ENCODE data around the gene ACAA1.
"Not testable (repeated sequence)": the region's sequence is repeated elsewhere in the genome, so short reads cannot be mapped to it uniquely, and the experiment has no call there.

Gene ACAA1

GRCh38 chr3:38137615-38138348, 855 bp upstream of the ACAA1 start:
- Histone ChIP-seq H3K27ac (ENCODE audit: insufficient read depth in 1 of 2, low read depth in 1 of 2, low read length in 2 of 2, poor library complexity in 1 of 2, severe bottlenecking in 2 of 2) (peak overlapping the region; percentile 50 to 76), H3K4me3 (ENCODE audit: control insufficient read depth in 1 of 7, extremely low read depth in 1 of 7, insufficient read depth in 4 of 7, low read depth in 2 of 7, low read length in 6 of 7) (peak overlapping the region; percentile 81 to 97 (median 92)), H3K4me1 (ENCODE audit: control extremely low read depth in 1 of 4, control insufficient read depth in 4 of 4, insufficient read depth in 4 of 4, low read length in 3 of 4) (peaks cover 2 to 53% (median 45%) of the 10 kb centered on the region in 4 experiments), H3K27me3 (replicated peaks in 2 of 5; ENCODE audit: control insufficient read depth in 4 of 5, insufficient read depth in 5 of 5, low read length in 4 of 5) (no peaks in the 10 kb centered on the region), H3K9me3 (ENCODE audit: control extremely low read depth in 1 of 5, control insufficient read depth in 4 of 5, insufficient read depth in 2 of 5, low read depth in 1 of 5, low read length in 4 of 5) (no peaks in the 10 kb centered on the region), H3K36me3 (ENCODE audit: control insufficient read depth in 4 of 4, insufficient read depth in 4 of 4, low read length in 3 of 4) (peaks cover 6 to 43% (median 40%) of the 10 kb centered on the region in 4 experiments)
- ChIA-PET CTCF (interaction anchor here (1.5 to 3.7 kb wide), 3 partner anchors 21 to 27 kb away, joined by 3 to 27 read pairs (median 10); partner anchors contain the start of gene OXSR1), POLR2A (interaction anchor here (3.5 kb wide), 1 partner anchor 27 kb away, joined by 17 read pairs; the partner anchor contains the start of gene OXSR1)
- 20% methylated on average over 21 of the region's 22 CpGs for WGBS (ENCODE audit: insufficient coverage)
- DNase-seq: peak; percentile 6 to 29 (median 13)

DNA sequence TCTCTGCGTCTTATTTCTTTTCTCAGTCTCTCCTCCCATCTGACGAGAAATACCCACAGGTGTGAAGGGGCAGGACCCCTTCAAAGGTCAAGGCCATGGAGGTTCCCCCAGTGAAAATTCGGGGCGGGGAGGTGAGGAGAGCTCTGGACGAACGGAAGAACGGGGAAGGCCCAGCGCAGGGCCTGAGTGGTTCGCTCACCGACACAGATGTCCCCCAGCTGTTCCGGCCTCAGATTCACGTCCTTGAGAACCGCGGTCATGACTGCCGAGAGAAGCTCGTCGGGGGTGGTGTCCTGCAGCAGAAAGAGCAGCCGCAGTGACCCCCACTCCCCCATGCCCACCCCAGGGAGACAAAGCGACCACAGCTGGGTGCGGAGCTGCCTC, 542 bp downstream of the ACAA1 start:
- H3K9me3 ChIP-seq (ENCODE audit: control extremely low read depth in 1 of 5, control insufficient read depth in 4 of 5, insufficient read depth in 2 of 5, low read depth in 1 of 5, low read length in 4 of 5): no peaks in the 10 kb centered on the region
- H3K27me3 ChIP-seq (replicated peaks in 2 of 5; ENCODE audit: control insufficient read depth in 4 of 5, insufficient read depth in 5 of 5, low read length in 4 of 5): no peaks in the 10 kb centered on the region
- peaks cover 2 to 53% (median 45%) of the 10 kb centered on the region in 4 experiments for H3K4me1 ChIP-seq (ENCODE audit: control extremely low read depth in 1 of 4, control insufficient read depth in 4 of 4, insufficient read depth in 4 of 4, low read length in 3 of 4)
- CTCF ChIA-PET: interaction anchor here (0.8 to 3.7 kb wide), 5 partner anchors 10 to 210 kb away, joined by 3 to 27 read pairs (median 3); partner anchors contain the start of genes OXSR1 and XYLB
- peak overlapping the region; percentile 61 to 82 for H3K27ac ChIP-seq (ENCODE audit: insufficient read depth in 1 of 2, low read depth in 1 of 2, low read length in 2 of 2, poor library complexity in 1 of 2, severe bottlenecking in 2 of 2)
- H3K4me3 ChIP-seq (ENCODE audit: control insufficient read depth in 1 of 7, extremely low read depth in 1 of 7, insufficient read depth in 4 of 7, low read depth in 2 of 7, low read length in 6 of 7): peak overlapping the region; percentile 77 to 97 (median 92)
- peak in 2 of 3 donors; percentile 25 to 50 for DNase-seq
- POLR2A ChIA-PET: interaction anchor here (1.0 to 3.5 kb wide), 3 partner anchors 24 to 140 kb away, joined by 3 to 17 read pairs (median 3); partner anchors contain the start of gene OXSR1
- peaks cover 10 to 43% (median 35%) of the 10 kb centered on the region in 4 experiments for H3K36me3 ChIP-seq (ENCODE audit: control insufficient read depth in 4 of 4, insufficient read depth in 4 of 4, low read length in 3 of 4)
- 0% methylated on average over 20 of the region's 20 CpGs for WGBS (ENCODE audit: insufficient coverage)

- ChIA-PET POLR2A (interaction anchor here (1.2 to 3.5 kb wide), 2 partner anchors 23 to 29 kb away, joined by 3 to 17 read pairs; partner anchors contain the start of gene OXSR1), CTCF (interaction anchor here (0.8 to 3.7 kb wide), 2 partner anchors 9 to 29 kb away, joined by 3 to 27 read pairs; partner anchors contain the start of gene OXSR1)
- H3K36me3 ChIP-seq (ENCODE audit: control insufficient read depth in 4 of 4, insufficient read depth in 4 of 4, low read length in 3 of 4): peaks cover 6 to 43% (median 38%) of the 10 kb centered on the region in 4 experiments
- DNase-seq: peak; percentile 8 to 79 (median 64)
- not testable (repeated sequence) for H3K9me3 ChIP-seq (ENCODE audit: control extremely low read depth in 1 of 5, control insufficient read depth in 4 of 5, insufficient read depth in 2 of 5, low read depth in 1 of 5, low read length in 4 of 5); H3K27me3 ChIP-seq (replicated peaks in 2 of 5; ENCODE audit: control insufficient read depth in 4 of 5, insufficient read depth in 5 of 5, low read length in 4 of 5)
- H3K4me3 ChIP-seq (ENCODE audit: control insufficient read depth in 1 of 7, extremely low read depth in 1 of 7, insufficient read depth in 4 of 7, low read depth in 2 of 7, low read length in 6 of 7): peak overlapping the region in 6 of 7 experiments; percentile 77 to 97 (median 92)
- peak overlapping the region in 1 of 2 experiments; percentile 82 for H3K27ac ChIP-seq (ENCODE audit: insufficient read depth in 1 of 2, low read depth in 1 of 2, low read length in 2 of 2, poor library complexity in 1 of 2, severe bottlenecking in 2 of 2)
- WGBS (ENCODE audit: insufficient coverage): 17% methylated on average over 7 of the region's 10 CpGs
- peaks cover 2 to 53% (median 45%) of the 10 kb centered on the region in 4 experiments for H3K4me1 ChIP-seq (ENCODE audit: control extremely low read depth in 1 of 4, control insufficient read depth in 4 of 4, insufficient read depth in 4 of 4, low read length in 3 of 4)
Measured at GRCh38 chr3:38135621-38136277, 1.2 kb downstream of the ACAA1 start.

GRCh38 chr3:38134517-38135143, 2.3 kb downstream of the ACAA1 start:
- H3K27me3 ChIP-seq (replicated peaks in 2 of 5; ENCODE audit: control insufficient read depth in 4 of 5, insufficient read depth in 5 of 5, low read length in 4 of 5); DNase-seq; H3K9me3 ChIP-seq (ENCODE audit: control extremely low read depth in 1 of 5, control insufficient read depth in 4 of 5, insufficient read depth in 2 of 5, low read depth in 1 of 5, low read length in 4 of 5); POLR2A ChIA-PET; H3K27ac ChIP-seq (ENCODE audit: insufficient read depth in 1 of 2, low read depth in 1 of 2, low read length in 2 of 2, poor library complexity in 1 of 2, severe bottlenecking in 2 of 2): not testable (repeated sequence)
- 93% methylated on average over 9 of the region's 10 CpGs for WGBS (ENCODE audit: insufficient coverage)
- peaks cover 2 to 42% (median 36%) of the 10 kb centered on the region in 4 experiments for H3K4me1 ChIP-seq (ENCODE audit: control extremely low read depth in 1 of 4, control insufficient read depth in 4 of 4, insufficient read depth in 4 of 4, low read length in 3 of 4)
- H3K4me3 ChIP-seq (ENCODE audit: control insufficient read depth in 1 of 7, extremely low read depth in 1 of 7, insufficient read depth in 4 of 7, low read depth in 2 of 7, low read length in 6 of 7): peak overlapping the region in 1 of 7 experiments; percentile 93
- H3K36me3 ChIP-seq (ENCODE audit: control insufficient read depth in 4 of 4, insufficient read depth in 4 of 4, low read length in 3 of 4): peaks cover 6 to 46% (median 38%) of the 10 kb centered on the region in 4 experiments
- CTCF ChIA-PET: interaction anchor here (1.8 kb wide), 1 partner anchor 212 kb away, joined by 4 read pairs; the partner anchor contains the start of gene XYLB

- Histone ChIP-seq H3K27ac (ENCODE audit: insufficient read depth in 1 of 2, low read depth in 1 of 2, low read length in 2 of 2, poor library complexity in 1 of 2, severe bottlenecking in 2 of 2) (no peak overlapping the region), H3K4me1 (ENCODE audit: control extremely low read depth in 1 of 4, control insufficient read depth in 4 of 4, insufficient read depth in 4 of 4, low read length in 3 of 4) (peaks cover 2 to 35% (median 28%) of the 10 kb centered on the region in 4 experiments)
- POLR2A ChIA-PET: no interaction called here
Measured at GRCh38 chr3:38133557-38134405, 3.1 kb downstream of the ACAA1 start.

DNA sequence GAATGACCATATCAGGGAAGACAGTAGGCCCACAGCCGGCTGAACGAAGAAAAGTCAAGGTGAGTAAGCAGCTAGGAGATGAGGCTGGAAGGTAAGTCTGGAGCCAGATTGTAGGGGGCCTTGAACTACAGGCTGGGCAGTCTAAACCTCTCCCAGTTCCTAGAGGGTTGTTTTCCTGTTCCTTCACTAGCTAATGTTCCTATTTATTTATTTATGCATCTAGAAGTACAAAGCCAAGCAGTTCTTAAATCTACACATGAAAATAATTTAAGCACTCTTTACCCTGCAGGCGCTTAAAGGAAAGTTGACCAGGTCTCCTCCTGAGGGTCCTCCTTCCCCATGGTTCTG, 3.7 kb downstream of the ACAA1 start:
- no peak overlapping the region for H3K4me3 ChIP-seq (ENCODE audit: control insufficient read depth in 1 of 7, extremely low read depth in 1 of 7, insufficient read depth in 4 of 7, low read depth in 2 of 7, low read length in 6 of 7)
- no peaks in the 10 kb centered on the region for H3K27me3 ChIP-seq (replicated peaks in 2 of 5; ENCODE audit: control insufficient read depth in 4 of 5, insufficient read depth in 5 of 5, low read length in 4 of 5)
- peaks cover 2 to 30% (median 25%) of the 10 kb centered on the region in 4 experiments for H3K4me1 ChIP-seq (ENCODE audit: control extremely low read depth in 1 of 4, control insufficient read depth in 4 of 4, insufficient read depth in 4 of 4, low read length in 3 of 4)
- no peak for DNase-seq
- POLR2A ChIA-PET: no interaction called here
- CTCF ChIA-PET: interaction anchor here (0.8 to 1.8 kb wide), 4 partner anchors 17 to 213 kb away, joined by 3 to 4 read pairs (median 3); partner anchors contain the start of gene XYLB
- H3K27ac ChIP-seq (ENCODE audit: insufficient read depth in 1 of 2, low read depth in 1 of 2, low read length in 2 of 2, poor library complexity in 1 of 2, severe bottlenecking in 2 of 2): no peak overlapping the region
- no peaks in the 10 kb centered on the region for H3K9me3 ChIP-seq (ENCODE audit: control extremely low read depth in 1 of 5, control insufficient read depth in 4 of 5, insufficient read depth in 2 of 5, low read depth in 1 of 5, low read length in 4 of 5)
- whole genome bisulfite sequencing (ENCODE audit: insufficient coverage): 100% methylated on average over 1 of the region's 3 CpGs
- peaks cover 9 to 59% (median 49%) of the 10 kb centered on the region in 4 experiments for H3K36me3 ChIP-seq (ENCODE audit: control insufficient read depth in 4 of 4, insufficient read depth in 4 of 4, low read length in 3 of 4)

More at GRCh38 chr3:38133557-38134405, 3.1 kb downstream of the ACAA1 start:
- Histone ChIP-seq H3K9me3 (ENCODE audit: control extremely low read depth in 1 of 5, control insufficient read depth in 4 of 5, insufficient read depth in 2 of 5, low read depth in 1 of 5, low read length in 4 of 5) (no peaks in the 10 kb centered on the region), H3K4me3 (ENCODE audit: control insufficient read depth in 1 of 7, extremely low read depth in 1 of 7, insufficient read depth in 4 of 7, low read depth in 2 of 7, low read length in 6 of 7) (no peak overlapping the region), H3K27me3 (replicated peaks in 2 of 5; ENCODE audit: control insufficient read depth in 4 of 5, insufficient read depth in 5 of 5, low read length in 4 of 5) (no peaks in the 10 kb centered on the region), H3K36me3 (ENCODE audit: control insufficient read depth in 4 of 4, insufficient read depth in 4 of 4, low read length in 3 of 4) (peaks cover 9 to 55% (median 45%) of the 10 kb centered on the region in 4 experiments)
- no peak for DNase-seq
- 96% methylated on average over 7 of the region's 10 CpGs for WGBS (ENCODE audit: insufficient coverage)
- CTCF ChIA-PET: interaction anchor here (0.8 to 1.8 kb wide), 4 partner anchors 17 to 213 kb away, joined by 3 to 4 read pairs (median 3); partner anchors contain the start of gene XYLB

Data from common myeloid progenitor, CD34-positive (primary cell).